HFFc6 (cell line): ENCODE measurements around the gene DDN. TPM values are rescaled to one million over a fixed set of nuclear protein-coding genes. Genes with fewer than 3 reads are reported as not detected.

Source experiments
- DNase-seq: peaks from one replicate; pipeline ENCODE4 v3.0.0-alpha.2; 2018
- H3K27ac Mint-ChIP-seq: 2 replicates; pipeline ENCODE4 v1.8.0; 2020; ENCODE audit warnings: mild to moderate bottlenecking, mixed read lengths
- H3K27me3 Mint-ChIP-seq: 2 replicates; pipeline ENCODE4 v1.8.0; 2021; ENCODE audit warnings: mild to moderate bottlenecking, moderate library complexity, mixed read lengths; ENCODE audit not compliant: insufficient read depth
- H3K36me3 Mint-ChIP-seq: 2 replicates; pipeline ENCODE4 v1.8.0; 2021; ENCODE audit warnings: low read depth, mixed read lengths
- H3K4me1 Mint-ChIP-seq: 2 replicates; pipeline ENCODE4 v1.8.0; 2020; ENCODE audit warnings: low read depth, mixed read lengths
- H3K4me3 Mint-ChIP-seq: 2 replicates; pipeline ENCODE4 v1.8.0; 2020; ENCODE audit warnings: mild to moderate bottlenecking, moderate library complexity, mixed read lengths
- H3K9me3 Mint-ChIP-seq: 2 replicates; pipeline ENCODE4 v1.8.0; 2020; ENCODE audit warnings: mild to moderate bottlenecking, mixed read lengths
- total RNA-seq, 6 experiments: library from RNA; stranded (reverse); fragmentation: NEBNext Ultra II Directional; extraction: Animal tissue kit (Norgen Biotek cat#: 25700); gene quantifications; 2 replicates in 1 of 6; 3 replicates in 5 of 6; pipeline ENCODE4 v1.2.3, GENCODE V29; 2021
- TF ChIP-seq, protein P1 (sequence below): fragments of 200-600 bp; sonication (generic); IDR thresholded peaks from 2 replicates; pipeline ENCODE4 v1.5.0; 2021; ENCODE audit warnings: antibody characterized with exemption, mild to moderate bottlenecking

Gene DDN
- total RNA-seq, 6 experiments from 2014 or later = 0.17 to 0.40 (median 0.23) TPM

DNA sequence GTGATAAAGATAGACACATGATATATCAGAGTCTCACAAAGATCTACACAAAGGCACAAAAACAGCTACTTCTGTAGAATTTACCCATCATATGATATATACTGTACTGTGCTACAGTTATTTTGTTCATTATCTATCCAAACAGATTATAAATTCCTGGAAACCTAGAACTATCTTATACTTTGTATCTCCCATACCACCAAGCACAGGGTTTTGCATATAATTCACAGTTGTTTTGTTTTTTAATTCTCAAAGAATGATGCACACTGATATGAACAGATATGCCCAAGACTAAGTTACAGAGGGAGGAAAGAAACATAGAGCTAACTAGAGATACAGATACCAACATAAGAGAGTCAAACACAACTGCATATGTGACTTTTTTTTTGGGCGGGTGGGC lies 16.0 kb upstream of the DDN start:
- DNase-seq = no peak
- Mint-ChIP-seq H3K27ac (peak overlapping the region; percentile 40; the same call in 1 of the 2 replicates), H3K9me3 (no peaks in the 10 kb centered on the region), H3K4me1 (peaks cover 61% of the 10 kb centered on the region), H3K27me3 (peaks cover 10% of the 10 kb centered on the region), H3K4me3 (no peak overlapping the region), H3K36me3 (peaks cover 21% of the 10 kb centered on the region)
- TF ChIP-seq, protein P1, sequence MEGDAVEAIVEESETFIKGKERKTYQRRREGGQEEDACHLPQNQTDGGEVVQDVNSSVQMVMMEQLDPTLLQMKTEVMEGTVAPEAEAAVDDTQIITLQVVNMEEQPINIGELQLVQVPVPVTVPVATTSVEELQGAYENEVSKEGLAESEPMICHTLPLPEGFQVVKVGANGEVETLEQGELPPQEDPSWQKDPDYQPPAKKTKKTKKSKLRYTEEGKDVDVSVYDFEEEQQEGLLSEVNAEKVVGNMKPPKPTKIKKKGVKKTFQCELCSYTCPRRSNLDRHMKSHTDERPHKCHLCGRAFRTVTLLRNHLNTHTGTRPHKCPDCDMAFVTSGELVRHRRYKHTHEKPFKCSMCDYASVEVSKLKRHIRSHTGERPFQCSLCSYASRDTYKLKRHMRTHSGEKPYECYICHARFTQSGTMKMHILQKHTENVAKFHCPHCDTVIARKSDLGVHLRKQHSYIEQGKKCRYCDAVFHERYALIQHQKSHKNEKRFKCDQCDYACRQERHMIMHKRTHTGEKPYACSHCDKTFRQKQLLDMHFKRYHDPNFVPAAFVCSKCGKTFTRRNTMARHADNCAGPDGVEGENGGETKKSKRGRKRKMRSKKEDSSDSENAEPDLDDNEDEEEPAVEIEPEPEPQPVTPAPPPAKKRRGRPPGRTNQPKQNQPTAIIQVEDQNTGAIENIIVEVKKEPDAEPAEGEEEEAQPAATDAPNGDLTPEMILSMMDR = no peak

DNA sequence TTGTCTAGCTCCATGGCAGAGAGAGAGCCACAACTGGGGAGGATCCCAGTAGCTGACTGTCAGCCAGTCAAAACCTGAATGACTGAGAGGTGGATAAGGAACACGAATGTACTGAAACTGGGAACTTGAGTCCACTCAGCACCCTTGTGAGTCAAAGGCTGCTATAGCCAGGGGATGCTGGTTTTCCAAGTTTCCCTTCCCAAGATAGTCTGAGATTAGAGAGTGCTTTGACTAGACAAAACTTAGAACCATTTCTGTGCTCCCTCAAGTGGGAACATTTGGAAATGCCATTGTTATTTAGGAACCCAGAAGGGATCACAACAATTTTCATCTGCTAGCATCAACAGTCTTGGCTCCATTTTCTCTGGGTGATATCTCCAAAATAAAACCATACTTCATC lies 15.4 kb upstream of the DDN start:
- DNase-seq = peak; percentile 56
- H3K27ac Mint-ChIP-seq = peak overlapping the region; percentile 40; the same call in 1 of the 2 replicates
- peaks cover 63% of the 10 kb centered on the region for H3K4me1 Mint-ChIP-seq
- H3K27me3 Mint-ChIP-seq = peaks cover 6% of the 10 kb centered on the region
- H3K36me3 Mint-ChIP-seq = peaks cover 21% of the 10 kb centered on the region
- TF ChIP-seq, protein P1 = peak; percentile 70
- no peak overlapping the region for H3K4me3 Mint-ChIP-seq
- no peaks in the 10 kb centered on the region for H3K9me3 Mint-ChIP-seq

DNA sequence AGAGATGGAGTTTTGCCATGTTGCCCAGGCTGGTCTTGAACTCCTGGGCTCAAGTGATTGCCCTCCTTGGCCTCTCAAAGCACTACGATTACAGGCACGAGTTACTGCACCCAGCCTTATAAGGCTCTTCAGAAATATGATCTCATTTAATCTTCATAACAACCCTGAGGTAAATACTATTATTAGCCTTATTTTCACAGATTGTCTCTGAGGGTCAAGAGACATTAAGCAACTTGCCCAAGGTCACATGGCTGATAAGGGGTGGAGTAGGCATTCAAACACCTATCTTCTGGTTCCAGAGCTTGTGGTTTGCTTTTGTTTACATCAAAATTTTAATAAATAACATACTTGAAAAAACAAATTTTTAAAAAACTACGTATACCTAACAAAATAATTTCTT lies 14.3 kb upstream of the DDN start:
- Mint-ChIP-seq H3K27me3 (peaks cover 2% of the 10 kb centered on the region), H3K27ac (no peak overlapping the region), H3K4me3 (no peak overlapping the region), H3K4me1 (peaks cover 63% of the 10 kb centered on the region), H3K9me3 (no peaks in the 10 kb centered on the region), H3K36me3 (peaks cover 30% of the 10 kb centered on the region)
- TF ChIP-seq, protein P1 = no peak
- DNase-seq = no peak

DNA sequence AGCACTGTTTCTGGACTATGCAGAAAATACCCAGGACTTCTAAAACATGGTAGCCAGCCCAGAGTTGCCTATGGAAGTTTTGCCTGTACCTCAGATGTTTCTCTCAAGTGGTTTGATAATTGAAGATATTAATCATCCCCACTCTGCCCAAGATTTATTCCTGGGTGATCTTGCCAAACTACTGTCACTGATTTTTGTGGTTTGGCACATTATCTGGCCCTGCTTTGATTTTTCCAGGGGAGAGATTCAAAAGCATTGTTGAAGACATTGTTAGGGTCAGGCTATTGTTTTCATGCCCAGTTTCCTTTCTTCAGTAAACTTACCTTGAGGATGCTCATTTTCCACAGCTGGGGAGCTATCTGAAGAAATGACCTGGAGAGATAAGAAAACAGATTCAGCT lies 13.6 kb upstream of the DDN start:
- no peak overlapping the region for H3K27ac Mint-ChIP-seq
- H3K9me3 Mint-ChIP-seq = no peaks in the 10 kb centered on the region
- H3K36me3 Mint-ChIP-seq = peaks cover 32% of the 10 kb centered on the region
- DNase-seq = no peak
- H3K4me1 Mint-ChIP-seq = peaks cover 61% of the 10 kb centered on the region
- H3K27me3 Mint-ChIP-seq = peaks cover 2% of the 10 kb centered on the region
- no peak overlapping the region for H3K4me3 Mint-ChIP-seq
- TF ChIP-seq, protein P1 = no peak

DNA sequence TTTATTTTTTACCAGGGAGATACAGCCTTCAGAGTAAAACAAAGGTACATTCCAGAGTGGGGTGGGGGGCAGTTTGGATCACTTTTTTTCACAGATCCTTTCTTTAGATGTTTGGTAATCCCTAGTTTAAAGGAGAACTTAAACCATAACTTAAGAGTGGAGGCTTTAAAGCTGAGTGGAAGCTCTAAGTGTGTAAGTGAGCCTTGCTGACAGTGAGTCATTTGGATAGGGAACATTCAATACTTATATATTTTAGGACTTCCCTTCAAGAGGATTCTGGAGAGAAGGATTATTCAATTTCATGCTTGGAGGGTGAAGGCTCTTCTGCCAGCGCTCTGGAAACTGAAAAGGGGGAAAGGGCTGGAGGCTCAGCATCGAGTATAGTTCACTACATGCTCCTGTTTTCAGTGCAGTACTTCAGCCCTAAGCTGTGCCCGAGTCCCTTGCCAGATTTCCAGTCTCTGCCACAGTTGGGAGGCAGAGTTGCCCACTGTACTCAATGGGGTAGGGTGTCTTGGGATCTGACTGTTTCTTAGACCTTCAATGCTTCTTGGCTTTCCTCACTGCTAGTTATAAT lies 11.0 kb upstream of the DDN start:
- H3K9me3 Mint-ChIP-seq = no peaks in the 10 kb centered on the region
- peaks cover 37% of the 10 kb centered on the region for H3K4me1 Mint-ChIP-seq
- peak overlapping the region; percentile 8; the same call in 1 of the 2 replicates for H3K27ac Mint-ChIP-seq
- H3K4me3 Mint-ChIP-seq = no peak overlapping the region
- TF ChIP-seq, protein P1 = no peak
- H3K36me3 Mint-ChIP-seq = peaks cover 23% of the 10 kb centered on the region
- H3K27me3 Mint-ChIP-seq = no peaks in the 10 kb centered on the region
- DNase-seq = no peak
